Left ventricle myocardium superior (tissue), 1 donor: ENCODE data around the gene ZNF385C. TPM values are rescaled to one million over a fixed set of nuclear protein-coding genes. Genes with fewer than 3 reads are reported as not detected.
"Not testable (repeated sequence)": the region's sequence is repeated elsewhere in the genome, so short reads cannot be mapped to it uniquely, and the experiment has no call there.

Experiments used
- ATAC-seq: fragments of 200-7000 bp; cut with Tn5 transposase; one replicate; pipeline ENCODE4 v1.9.1; 2020; ENCODE audit warnings: mild to moderate bottlenecking, moderate library complexity
- DNase-seq: peaks from one replicate; pipeline ENCODE4 v3.0.0-alpha.2; 2020
- intact Hi-C: fragments of 100-400 bp; cut with micrococcal nuclease; formaldehyde crosslinking; loops from one replicate; pipeline ENCODE4 v1.11.0; 2022
- long read RNA-seq: library from polyadenylated mRNA; unstranded; transcript quantifications from one replicate; pipeline ENCODE4 v2.0.0, GENCODE V29; 2021
- total RNA-seq: library from RNA; stranded (reverse); fragmentation: NEBNext Ultra II Directional; extraction: Animal tissue kit (Norgen Biotek cat#: 25700); gene quantifications from one replicate; pipeline ENCODE4 v1.2.1, GENCODE V29; 2021
- donor health status: DM: no; HTN: yes; CAD: no; lungs with severe emphysema.

The ZNF385C gene, protein sequence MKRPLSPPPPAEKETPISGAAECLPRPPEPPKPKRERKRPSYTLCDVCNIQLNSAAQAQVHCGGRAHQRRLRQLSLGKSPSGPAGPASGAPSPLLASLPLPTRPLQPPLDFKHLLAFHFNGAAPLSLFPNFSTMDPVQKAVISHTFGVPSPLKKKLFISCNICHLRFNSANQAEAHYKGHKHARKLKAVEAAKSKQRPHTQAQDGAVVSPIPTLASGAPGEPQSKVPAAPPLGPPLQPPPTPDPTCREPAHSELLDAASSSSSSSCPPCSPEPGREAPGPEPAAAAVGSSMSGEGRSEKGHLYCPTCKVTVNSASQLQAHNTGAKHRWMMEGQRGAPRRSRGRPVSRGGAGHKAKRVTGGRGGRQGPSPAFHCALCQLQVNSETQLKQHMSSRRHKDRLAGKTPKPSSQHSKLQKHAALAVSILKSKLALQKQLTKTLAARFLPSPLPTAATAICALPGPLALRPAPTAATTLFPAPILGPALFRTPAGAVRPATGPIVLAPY
- total RNA-seq: 0.20 TPM
- long read RNA-seq: 0 reads

GRCh38 chr17:42097691-42098631 lies at the start of gene ZNF385C:
Gene ZNF385C, minus strand, starts transcription at chr17:42098473. Its CDS starts 35,417 bp downstream, at chr17:42063056.
- ATAC-seq: no peak
- DNase-seq: no peak
- intact Hi-C loops: no loop called here

DNA sequence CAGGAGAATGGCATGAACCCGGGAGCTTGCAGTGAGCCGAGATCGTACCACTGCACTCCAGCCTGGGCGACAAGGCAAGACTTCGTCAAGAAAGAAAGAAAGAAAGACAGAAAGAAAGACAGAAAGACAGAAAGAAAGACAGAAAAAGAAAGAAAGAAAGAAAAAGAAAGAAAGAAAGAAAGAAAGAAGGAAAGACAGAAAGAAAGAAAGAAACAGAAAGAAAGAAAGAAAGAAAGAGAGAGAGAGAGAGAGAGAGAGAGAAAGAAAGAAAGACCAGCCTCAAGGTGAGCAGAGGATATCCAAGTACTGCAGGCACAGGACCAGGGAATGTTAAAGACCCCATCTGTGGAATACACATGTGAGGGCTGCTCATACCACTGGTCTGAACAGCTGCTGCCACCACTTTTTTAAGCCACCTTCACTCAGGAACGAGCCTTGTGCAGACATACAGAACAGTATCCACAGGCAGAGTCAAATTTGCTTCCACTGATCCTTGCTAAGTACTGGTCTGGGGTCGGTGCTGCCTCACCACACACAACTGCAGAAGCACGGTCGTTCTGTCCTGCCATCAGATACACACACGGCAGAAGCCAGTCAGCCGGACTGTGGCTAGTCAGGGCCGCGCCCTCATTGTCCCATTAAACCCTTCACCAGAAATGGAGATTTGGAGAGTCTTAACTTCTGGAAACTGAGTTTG lies 48.8 kb upstream of the ZNF385C start:
- DNase-seq: no peak
- intact Hi-C loops: no loop called here
- ATAC-seq: no peak

GRCh38 chr17:42143138-42143537 lies 44.9 kb upstream of the ZNF385C start:
- ATAC-seq, DNase-seq, intact Hi-C loops: not testable (repeated sequence)

GRCh38 chr17:42142371-42142896 lies 44.2 kb upstream of the ZNF385C start:
- intact Hi-C loops: no loop called here
- no peak for DNase-seq
- ATAC-seq: peak; percentile 81

- ATAC-seq (peak; percentile 27), DNase-seq (no peak)
- intact Hi-C loops: no loop called here
Observed at GRCh38 chr17:42141382-42141781, 43.1 kb upstream of the ZNF385C start.

GRCh38 chr17:42140690-42141089 lies 42.4 kb upstream of the ZNF385C start:
- ATAC-seq, DNase-seq, intact Hi-C loops: not testable (repeated sequence)

- intact Hi-C loops: no loop called here
- peak; percentile 14 for ATAC-seq
- no peak for DNase-seq
Observed at GRCh38 chr17:42138749-42139492, 40.6 kb upstream of the ZNF385C start.

DNA sequence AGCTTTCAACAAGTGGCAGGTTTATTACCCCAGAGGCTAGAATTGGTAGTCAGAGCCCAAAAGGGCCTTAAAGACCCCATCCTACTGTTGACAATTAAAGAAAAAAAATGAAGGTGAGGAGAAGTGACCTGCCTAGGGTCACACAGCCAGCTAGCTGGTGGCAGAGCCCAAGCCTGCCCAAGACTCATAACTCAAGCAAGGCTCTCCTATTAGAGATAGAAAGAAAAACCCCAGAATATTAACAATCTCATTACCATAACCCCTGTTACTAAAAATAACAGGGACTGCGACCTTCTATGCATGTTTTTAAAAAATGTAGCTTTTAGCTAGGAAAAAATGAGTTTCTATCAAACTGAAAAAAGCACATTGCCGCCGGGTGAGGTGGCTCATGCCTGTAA lies 38.4 kb upstream of the ZNF385C start:
- DNase-seq (no peak), ATAC-seq (no peak)
- intact Hi-C loops: no loop called here

DNA sequence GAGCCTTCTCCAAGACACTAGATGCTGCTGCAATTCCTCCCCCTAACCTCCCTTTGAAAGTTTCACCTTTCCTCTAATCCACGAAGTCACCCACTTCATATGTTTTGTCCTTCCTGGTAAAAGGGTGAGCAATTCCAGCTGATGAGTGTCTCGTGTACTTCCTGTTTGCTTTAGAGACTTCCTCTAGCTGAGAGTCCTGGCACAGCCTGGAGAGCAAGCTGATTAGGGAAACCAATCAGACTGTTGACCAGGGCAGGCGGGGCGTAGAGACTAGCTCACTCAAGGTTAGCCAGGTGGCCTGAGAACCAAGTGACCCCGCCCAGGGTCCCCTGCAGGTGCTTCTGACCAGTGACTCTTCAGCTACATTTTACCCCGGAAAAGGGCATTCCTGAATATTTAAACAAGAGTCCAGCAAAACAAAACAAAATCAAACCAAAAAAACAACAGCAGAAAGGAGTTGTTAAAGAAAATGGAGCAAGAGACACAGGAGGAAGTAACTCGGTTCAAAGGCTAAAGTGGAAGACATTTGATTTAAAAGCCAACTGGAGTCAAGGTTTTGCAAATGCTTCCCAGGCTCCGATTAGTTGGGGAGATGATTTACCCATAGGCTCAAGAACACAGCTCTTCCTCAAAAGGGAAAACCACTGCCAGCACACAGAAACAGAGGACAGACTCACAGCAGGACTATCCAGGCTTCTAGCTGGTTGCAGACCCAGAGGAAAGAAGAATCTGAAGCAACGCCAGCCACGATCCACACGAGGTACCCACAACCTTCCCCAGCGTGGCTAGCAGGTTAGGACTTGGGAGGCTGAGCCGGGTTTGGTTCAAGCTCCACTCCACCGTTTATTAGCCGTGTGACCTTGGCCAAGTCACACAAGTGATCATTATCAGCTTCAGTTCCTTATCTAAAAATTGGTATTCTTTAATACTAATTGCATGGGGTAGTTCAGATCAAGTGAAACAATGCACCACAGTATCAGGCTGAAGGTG lies 37.7 kb upstream of the ZNF385C start:
- DNase-seq (peak; percentile 78), ATAC-seq (peak; percentile 82)

DNA sequence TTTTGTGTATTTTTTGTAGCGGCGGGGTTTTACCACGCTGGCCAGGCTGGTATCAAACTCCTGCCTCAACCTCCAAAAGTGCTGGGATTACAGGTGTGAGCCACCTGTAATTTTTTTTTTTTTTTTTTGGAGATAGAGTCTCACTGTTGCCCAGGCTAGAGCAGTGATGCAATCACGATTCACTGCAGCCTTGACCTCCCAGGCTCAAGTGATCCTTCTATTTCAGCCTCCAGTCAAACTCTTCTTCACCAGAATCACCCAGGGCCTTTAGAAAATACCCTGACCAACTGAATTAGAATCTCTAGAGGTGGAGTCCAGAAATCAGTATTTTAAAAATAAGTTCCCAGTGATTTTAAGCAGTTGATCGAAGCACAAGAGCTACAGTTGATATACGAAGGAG lies 36.9 kb upstream of the ZNF385C start:
- intact Hi-C loops: no loop called here
- no peak for ATAC-seq
- no peak for DNase-seq

More for the DNA sequence above, 37.7 kb upstream of the ZNF385C start:
- intact Hi-C loops: no loop called here

DNA sequence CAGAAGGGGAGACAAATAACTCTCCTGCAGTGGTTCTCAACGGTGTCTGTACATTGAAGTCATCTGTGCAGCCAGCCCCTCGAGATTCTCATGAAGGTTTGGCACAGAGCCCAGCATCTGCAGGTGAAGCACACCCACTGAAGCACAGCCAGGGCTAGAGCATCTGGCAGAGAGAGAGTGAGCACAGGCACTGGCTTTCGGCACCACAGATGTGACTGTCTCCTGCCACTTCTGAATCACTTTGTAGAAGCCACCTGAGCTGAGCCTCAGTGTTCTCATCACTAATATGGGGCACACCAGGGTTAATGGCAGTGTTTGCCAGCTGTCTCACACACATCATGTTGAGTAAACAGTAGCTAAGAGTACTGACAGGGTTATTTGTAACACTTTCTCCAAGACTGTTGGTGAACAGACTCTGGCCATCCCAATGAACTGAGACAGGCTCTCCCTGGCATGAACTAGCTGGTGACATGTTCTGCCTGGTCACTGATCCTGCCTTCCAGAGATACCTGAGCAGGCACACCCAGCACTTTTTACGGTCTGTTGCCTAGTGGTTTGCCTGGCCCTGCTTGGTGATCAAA lies 35.3 kb upstream of the ZNF385C start:
- intact Hi-C loops: no loop called here
- ATAC-seq: no peak
- DNase-seq: no peak

GRCh38 chr17:42132941-42133340 lies 34.7 kb upstream of the ZNF385C start:
- DNase-seq (peak; percentile 62), ATAC-seq (peak; percentile 62)
- intact Hi-C loops: no loop called here

- ATAC-seq: no peak
- DNase-seq: no peak
- intact Hi-C loops: no loop called here
Observed at GRCh38 chr17:42131981-42132432, 33.7 kb upstream of the ZNF385C start.

- DNase-seq (no peak), ATAC-seq (no peak)
- intact Hi-C loops: no loop called here
Observed at GRCh38 chr17:42131232-42131631, 33.0 kb upstream of the ZNF385C start.

DNA sequence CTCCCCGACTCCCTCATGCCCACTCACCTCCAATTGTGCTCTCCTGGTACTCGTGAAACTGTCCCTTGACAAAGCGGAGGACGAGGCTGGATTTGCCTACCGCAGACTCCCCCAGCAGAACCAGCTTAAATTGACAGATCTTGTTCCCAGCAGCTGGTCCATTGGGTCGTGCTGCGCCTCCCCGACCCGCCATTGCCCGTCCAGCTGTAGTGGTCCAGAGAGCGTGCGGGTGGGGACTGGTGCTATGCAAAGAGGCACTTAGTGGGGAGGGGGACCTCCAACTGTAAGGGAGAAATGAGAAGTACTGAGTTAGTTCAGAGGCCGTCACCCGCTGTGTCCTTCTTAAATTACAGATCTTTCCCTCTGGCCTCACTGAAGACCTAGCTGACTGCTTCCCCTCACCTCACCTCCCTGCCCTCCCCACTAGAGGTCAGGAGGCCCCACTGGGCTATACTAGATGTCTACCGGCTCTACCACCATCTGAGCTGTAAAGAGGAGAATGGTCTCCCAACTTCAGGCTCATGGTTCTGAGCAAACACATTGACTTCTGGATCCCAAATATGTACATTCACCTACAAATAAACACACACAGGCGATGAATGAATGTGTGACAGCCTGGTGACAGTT lies 32.1 kb upstream of the ZNF385C start:
- no peak for ATAC-seq
- no peak for DNase-seq
- intact Hi-C loops: no loop called here

DNA sequence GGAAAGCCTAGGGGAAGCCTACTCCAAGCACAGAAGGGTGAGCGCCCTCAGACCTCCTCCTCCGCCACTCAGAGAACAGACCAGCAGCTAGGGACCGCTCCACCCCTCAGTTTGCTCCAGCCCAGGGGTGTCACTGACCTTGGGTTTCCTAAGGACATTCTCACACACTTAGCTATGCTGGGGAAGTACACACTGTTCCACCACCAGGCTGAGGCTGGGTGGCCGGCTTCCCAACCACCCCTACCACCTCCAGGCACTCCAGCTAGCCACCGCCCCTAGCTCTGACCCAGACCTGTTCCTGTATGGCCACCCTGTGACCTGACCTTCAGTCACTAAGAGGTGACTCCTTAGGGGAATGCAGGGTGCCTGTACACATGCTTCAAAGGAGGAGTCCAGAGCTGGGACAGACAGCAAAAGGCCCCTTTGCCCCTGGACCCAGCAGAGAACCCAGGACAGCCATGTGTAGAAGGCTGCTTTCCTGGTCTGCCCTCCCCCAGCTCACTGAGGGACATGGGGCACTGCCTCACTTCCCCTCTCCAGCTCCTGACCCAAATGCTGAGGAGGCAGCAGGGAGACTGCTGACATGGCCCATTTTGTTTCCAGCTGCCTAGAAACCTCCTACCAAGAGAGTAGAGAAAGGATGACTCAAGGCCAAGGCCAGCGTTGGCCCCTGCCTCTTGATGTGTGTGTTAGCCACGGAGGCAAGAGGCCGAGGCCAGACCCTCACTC lies 31.0 kb upstream of the ZNF385C start:
- ATAC-seq: peak; percentile 70
- peak; percentile 59 for DNase-seq
- intact Hi-C loops: no loop called here
